Thymus (tissue), 11 donors: ENCODE measurements around the gene SNF8. TPM values are rescaled to one million over a fixed set of nuclear protein-coding genes. Genes with fewer than 3 reads are reported as not detected.
A peak's percentile ranks its signal among the peaks of the same experiment; 100 is the strongest.

Source experiments
- DNase-seq, 9 donors: peaks; one replicate each; pipeline ENCODE4 v3.0.0-alpha.2; 2013; ENCODE audit warnings: low spot score in 9 of 9, low read depth in 6 of 9, missing footprints in 1 of 9
- H3K27ac ChIP-seq, 2 donors: one replicate each; pipeline ENCODE4 v1.5.1; 2013; ENCODE audit warnings: control low read depth in 1 of 2, low read depth in 1 of 2, low read length in 1 of 2, mild to moderate bottlenecking in 1 of 2, moderate library complexity in 1 of 2
- H3K27me3 ChIP-seq, 2 donors: one replicate each; pipeline ENCODE4 v1.5.1; 2013; ENCODE audit warnings: low read length in 1 of 2; ENCODE audit not compliant: control insufficient read depth in 2 of 2, insufficient read depth in 1 of 2
- H3K36me3 ChIP-seq, 2 donors: one replicate each; pipeline ENCODE4 v1.5.1; 2013; ENCODE audit warnings: low read length in 1 of 2, mild to moderate bottlenecking in 1 of 2, moderate library complexity in 1 of 2; ENCODE audit not compliant: control insufficient read depth in 2 of 2, insufficient read depth in 2 of 2
- H3K4me1 ChIP-seq, 2 donors: one replicate each; pipeline ENCODE4 v1.5.1; 2013; ENCODE audit warnings: low read length in 2 of 2; ENCODE audit not compliant: control insufficient read depth in 2 of 2, insufficient read depth in 2 of 2
- H3K4me3 ChIP-seq, 2 donors: one replicate each; pipeline ENCODE4 v1.5.1; 2013; ENCODE audit warnings: low read length in 2 of 2, control low read depth in 1 of 2, mild to moderate bottlenecking in 1 of 2
- H3K9me3 ChIP-seq, 2 donors: one replicate each; pipeline ENCODE4 v1.5.1; 2013; ENCODE audit warnings: low read length in 1 of 2, mild to moderate bottlenecking in 1 of 2; ENCODE audit not compliant: control insufficient read depth in 2 of 2, insufficient read depth in 1 of 2
- WGBS: extraction: QIAGEN DNeasy Blood & Tissue Kit; methylation state at CpG from one replicate; pipeline ENCODE4 v1.1.7; 2013; 5-methylcytosine and 5-hydroxymethylcytosine counted together
- polyA plus RNA-seq: library from polyadenylated mRNA; stranded (reverse); fragments of 200-250 nt; gene quantifications from one replicate; pipeline ENCODE4 v1.2.3, GENCODE V29; 2013
- total RNA-seq: library from RNA; stranded (reverse); fragments of 120-200 nt; gene quantifications from one replicate; pipeline ENCODE4 v1.2.4, GENCODE V29; 2013
- donor health status: healthy.

SNF8 gene
- total and polyA plus RNA-seq, 2 donors: 74.9 to 92.2 TPM

GRCh38 chr17:48981927-48982539 is 37.4 kb upstream of the SNF8 start:
- no peak for DNase-seq
- Histone ChIP-seq H3K4me1 (no peaks in the 10 kb centered on the region), H3K36me3 (no peaks in the 10 kb centered on the region), H3K27me3 (peaks cover 4 to 15% of the 10 kb centered on the region in 2 donors), H3K27ac (no peak overlapping the region), H3K9me3 (peaks cover 0 to 4% of the 10 kb centered on the region in 2 donors), H3K4me3 (no peak overlapping the region)
- 74% methylated on average over 3 of the region's 3 CpGs for WGBS

- no peaks in the 10 kb centered on the region for H3K36me3 ChIP-seq
- H3K27ac ChIP-seq: no peak overlapping the region
- H3K9me3 ChIP-seq: no peaks in the 10 kb centered on the region
- no peak for DNase-seq
- no peaks in the 10 kb centered on the region for H3K4me1 ChIP-seq
- no peak overlapping the region for H3K4me3 ChIP-seq
- WGBS: 84% methylated on average over 3 of the region's 3 CpGs
- peaks cover 4 to 41% of the 10 kb centered on the region in 2 donors for H3K27me3 ChIP-seq
These were observed 29.2 kb upstream of the SNF8 start for GRCh38 chr17:48973806-48974205.

- Histone ChIP-seq H3K4me1 (no peaks in the 10 kb centered on the region), H3K36me3 (no peaks in the 10 kb centered on the region), H3K9me3 (no peaks in the 10 kb centered on the region), H3K4me3 (no peak overlapping the region), H3K27me3 (peaks cover 4 to 50% of the 10 kb centered on the region in 2 donors), H3K27ac (no peak overlapping the region)
- WGBS: 83% methylated on average over 7 of the region's 7 CpGs
- DNase-seq: no peak
These were observed 28.1 kb upstream of the SNF8 start for GRCh38 chr17:48972749-48973097.

- H3K4me3 ChIP-seq: no peak overlapping the region
- DNase-seq: no peak
- whole genome bisulfite sequencing: 90% methylated on average over 12 of the region's 12 CpGs
- H3K4me1 ChIP-seq: no peaks in the 10 kb centered on the region
- H3K27me3 ChIP-seq: peaks cover 4 to 55% of the 10 kb centered on the region in 2 donors
- no peaks in the 10 kb centered on the region for H3K36me3 ChIP-seq
- H3K9me3 ChIP-seq: no peaks in the 10 kb centered on the region
- H3K27ac ChIP-seq: no peak overlapping the region
These were observed 26.4 kb upstream of the SNF8 start for GRCh38 chr17:48970865-48971687.

- Histone ChIP-seq H3K27ac (no peak overlapping the region), H3K9me3 (no peaks in the 10 kb centered on the region), H3K4me1 (no peaks in the 10 kb centered on the region), H3K27me3 (peaks cover 4 to 55% of the 10 kb centered on the region in 2 donors), H3K36me3 (no peaks in the 10 kb centered on the region), H3K4me3 (no peak overlapping the region)
- 87% methylated on average over 4 of the region's 4 CpGs for WGBS
- no peak for DNase-seq
These were observed 25.6 kb upstream of the SNF8 start for GRCh38 chr17:48970224-48970623.

GRCh38 chr17:48961516-48962233 is 17.0 kb upstream of the SNF8 start:
- H3K27me3 ChIP-seq: peaks cover 0 to 38% of the 10 kb centered on the region in 2 donors
- 48% methylated on average over 10 of the region's 10 CpGs for WGBS

GRCh38 chr17:48960834-48961515 is 16.3 kb upstream of the SNF8 start:
- Histone ChIP-seq H3K4me1 (no peaks in the 10 kb centered on the region), H3K4me3 (no peak overlapping the region), H3K27me3 (peaks cover 0 to 38% of the 10 kb centered on the region in 2 donors), H3K9me3 (no peaks in the 10 kb centered on the region), H3K27ac (no peak overlapping the region), H3K36me3 (no peaks in the 10 kb centered on the region)
- DNase-seq: no peak
- 47% methylated on average over 11 of the region's 11 CpGs for WGBS

More at GRCh38 chr17:48961516-48962233, 17.0 kb upstream of the SNF8 start:
- Histone ChIP-seq H3K9me3 (no peaks in the 10 kb centered on the region), H3K27ac (no peak overlapping the region), H3K4me3 (no peak overlapping the region), H3K36me3 (no peaks in the 10 kb centered on the region), H3K4me1 (no peaks in the 10 kb centered on the region)
- no peak for DNase-seq

- H3K27ac ChIP-seq: no peak overlapping the region
- H3K36me3 ChIP-seq: no peaks in the 10 kb centered on the region
- peaks cover 2 to 7% of the 10 kb centered on the region in 2 donors for H3K27me3 ChIP-seq
- peak in 1 of 9 donors; percentile 27 for DNase-seq
- H3K4me3 ChIP-seq: no peak overlapping the region
- H3K9me3 ChIP-seq: no peaks in the 10 kb centered on the region
- WGBS: 51% methylated on average over 7 of the region's 7 CpGs
- H3K4me1 ChIP-seq: no peaks in the 10 kb centered on the region
These were observed 9.7 kb upstream of the SNF8 start for GRCh38 chr17:48954300-48954755.
